ENCODE data around the gene ZFYVE9. TPM values are rescaled to one million over a fixed set of nuclear protein-coding genes. Genes with fewer than 3 reads are reported as not detected.

ZFYVE9 gene
- total RNA-seq, 2 experiments from 2014 or later = 5.4 to 6.1 TPM

- Histone ChIP-seq H3K27ac (ENCODE audit: low read depth in 1 of 2, low read length in 2 of 2) (no peak overlapping the region), H3K36me3 (ENCODE audit: insufficient read depth, low read length) (no peaks in the 10 kb centered on the region), H3K4me3 (ENCODE audit: low read length) (no peak overlapping the region), H3K4me1 (ENCODE audit: insufficient read depth, low read length) (no peaks in the 10 kb centered on the region), H3K9me3 (ENCODE audit: control insufficient read depth in 1 of 2, insufficient read depth in 1 of 2, low read length in 2 of 2) (no peaks in the 10 kb centered on the region), H3K27me3 (ENCODE audit: control insufficient read depth in 1 of 2, insufficient read depth in 2 of 2, low read length in 2 of 2) (no peaks in the 10 kb centered on the region)
- H3K27ac Mint-ChIP-seq = no peak overlapping the region
- H3K9me3 Mint-ChIP-seq = no peaks in the 10 kb centered on the region
- no peak for DNase-seq
- no peaks in the 10 kb centered on the region for H3K27me3 Mint-ChIP-seq
- ChIA-PET CTCF (no interaction called here), POLR2A (interaction anchor here (0.6 kb wide), 1 partner anchor 65 kb away, joined by 3 read pairs; no protein-coding TSS in a partner anchor)
- ATAC-seq (ENCODE audit: poor library complexity) = no peak
- intact Hi-C loops (cut with DNase I, micrococcal nuclease) = no loop called here
- no peak overlapping the region for H3K4me3 Mint-ChIP-seq
- TF ChIP-seq CTCF (IDR thresholded peaks at IDR 0.05) = no peak
- H3K36me3 Mint-ChIP-seq (ENCODE audit: low read depth) = peaks cover 16% of the 10 kb centered on the region
- no peaks in the 10 kb centered on the region for H3K4me1 Mint-ChIP-seq (ENCODE audit: low read depth)
These were observed 121.4 kb downstream of the ZFYVE9 start for GRCh38 chr1:52263153-52263910.

- Mint-ChIP-seq H3K27me3 (no peaks in the 10 kb centered on the region), H3K36me3 (ENCODE audit: low read depth) (peaks cover 24% of the 10 kb centered on the region), H3K4me3 (no peak overlapping the region), H3K4me1 (ENCODE audit: low read depth) (no peaks in the 10 kb centered on the region), H3K27ac (no peak overlapping the region), H3K9me3 (no peaks in the 10 kb centered on the region)
- H3K4me1 ChIP-seq (ENCODE audit: insufficient read depth, low read length) = no peaks in the 10 kb centered on the region
- POLR2A ChIA-PET = no interaction called here
- H3K36me3 ChIP-seq (ENCODE audit: insufficient read depth, low read length) = peaks cover 2% of the 10 kb centered on the region
- CTCF ChIA-PET = no interaction called here
- no peak overlapping the region for H3K27ac ChIP-seq (ENCODE audit: low read depth in 1 of 2, low read length in 2 of 2)
- intact Hi-C loops (cut with DNase I, micrococcal nuclease) = no loop called here
- TF ChIP-seq CTCF (IDR thresholded peaks at IDR 0.05) = no peak
- no peaks in the 10 kb centered on the region for H3K9me3 ChIP-seq (ENCODE audit: control insufficient read depth in 1 of 2, insufficient read depth in 1 of 2, low read length in 2 of 2)
- ATAC-seq (ENCODE audit: poor library complexity) (no peak), DNase-seq (no peak)
- no peaks in the 10 kb centered on the region for H3K27me3 ChIP-seq (ENCODE audit: control insufficient read depth in 1 of 2, insufficient read depth in 2 of 2, low read length in 2 of 2)
- no peak overlapping the region for H3K4me3 ChIP-seq (ENCODE audit: low read length)
These were observed 122.7 kb downstream of the ZFYVE9 start for GRCh38 chr1:52264530-52265115.

GRCh38 chr1:52266507-52266906 lies 124.6 kb downstream of the ZFYVE9 start:
- no peaks in the 10 kb centered on the region for H3K4me1 Mint-ChIP-seq (ENCODE audit: low read depth)
- peaks cover 7% of the 10 kb centered on the region for H3K36me3 ChIP-seq (ENCODE audit: insufficient read depth, low read length)
- H3K4me3 Mint-ChIP-seq = no peak overlapping the region
- no peaks in the 10 kb centered on the region for H3K4me1 ChIP-seq (ENCODE audit: insufficient read depth, low read length)
- H3K27ac ChIP-seq (ENCODE audit: low read depth in 1 of 2, low read length in 2 of 2) = no peak overlapping the region
- H3K9me3 ChIP-seq (ENCODE audit: control insufficient read depth in 1 of 2, insufficient read depth in 1 of 2, low read length in 2 of 2) = no peaks in the 10 kb centered on the region
- H3K36me3 Mint-ChIP-seq (ENCODE audit: low read depth) = peaks cover 35% of the 10 kb centered on the region
- H3K4me3 ChIP-seq (ENCODE audit: low read length) = no peak overlapping the region
- ChIA-PET CTCF (no interaction called here), POLR2A (no interaction called here)
- no peak for TF ChIP-seq CTCF (IDR thresholded peaks at IDR 0.05)
- ATAC-seq (ENCODE audit: poor library complexity) (no peak), DNase-seq (no peak)
- H3K9me3 Mint-ChIP-seq = no peaks in the 10 kb centered on the region
- H3K27ac Mint-ChIP-seq = no peak overlapping the region
- intact Hi-C loops (cut with DNase I, micrococcal nuclease) = no loop called here
- H3K27me3 ChIP-seq (ENCODE audit: control insufficient read depth in 1 of 2, insufficient read depth in 2 of 2, low read length in 2 of 2) = no peaks in the 10 kb centered on the region
- no peaks in the 10 kb centered on the region for H3K27me3 Mint-ChIP-seq
